Ishikawa (cell line): Measurements from ENCODE around the gene ANKLE2.
A peak's percentile ranks its signal among the peaks of the same experiment; 100 is the strongest.

Experiments used
- EGR1 ChIP-seq: IDR thresholded peaks from 2 replicates; pipeline ENCODE4 v1.6.1; 2012
- YY1 ChIP-seq: IDR thresholded peaks from 2 replicates; pipeline ENCODE4 v1.6.1; 2012; ENCODE audit warnings: low read depth

GRCh38 chr12:132710405-132711079, 51.1 kb downstream of the ANKLE2 start, which contains the start of gene PGAM5:
- 0 out of 2 replicates have a peak, but pooled peaks have one; percentile 49 for TF ChIP-seq EGR1
- peak; percentile 67; the same call in 1 of the 2 replicates for TF ChIP-seq YY1
